ENCODE measurements around the gene SLK. TPM values are rescaled to one million over a fixed set of nuclear protein-coding genes. Genes with fewer than 3 reads are reported as not detected.
A peak's percentile ranks its signal among the peaks of the same experiment; 100 is the strongest.

Gene SLK
- total and polyA plus RNA-seq, 2 donors (not counting 3 experiments of a cell fraction or from before 2014, with no cell fraction given): 4.5 to 36.0 TPM

- POLR2A ChIA-PET: no interaction called here
- H3K36me3 ChIP-seq (ENCODE audit: control insufficient read depth in 2 of 2, extremely low read depth in 1 of 2, insufficient read depth in 2 of 2, low read length in 2 of 2): peaks cover 0 to 3% of the 10 kb centered on the region in 2 experiments
- H3K4me1 ChIP-seq (ENCODE audit: control insufficient read depth, extremely low read depth, insufficient read depth, low read length): peaks cover 16% of the 10 kb centered on the region
- DNase-seq (ENCODE audit: low read depth, low spot score) (no peak), FAIRE-seq (no peak)
- peak overlapping the region; percentile 7 for H3K27ac ChIP-seq (ENCODE audit: insufficient read depth, low read depth, low read length)
- H3K4me3 ChIP-seq (replicated peaks in 1 of 3; ENCODE audit: insufficient read depth in 1 of 3, low read depth in 1 of 3, low read length in 3 of 3): no peak overlapping the region
- peaks cover 50% of the 10 kb centered on the region for H3K79me2 ChIP-seq (ENCODE audit: control insufficient read depth, insufficient read depth, low read length)
- dilution Hi-C loops (cut with MboI; ENCODE audit: extremely low pct_ligation_motif_present, low sequenced_read_pairs): no loop called here
- H3K9me3 ChIP-seq (replicated peaks; ENCODE audit: control insufficient read depth, insufficient read depth, low read length): no peaks in the 10 kb centered on the region
- peaks cover 3% of the 10 kb centered on the region for H4K20me1 ChIP-seq (replicated peaks; ENCODE audit: control insufficient read depth, extremely low read depth, insufficient read depth, low read length)
- TF ChIP-seq JUN (IDR thresholded peaks at IDR 0.05; ENCODE audit: borderline replicate concordance, insufficient read depth, insufficient read length, low read depth): no peak
- TF ChIP-seq, protein P1, sequence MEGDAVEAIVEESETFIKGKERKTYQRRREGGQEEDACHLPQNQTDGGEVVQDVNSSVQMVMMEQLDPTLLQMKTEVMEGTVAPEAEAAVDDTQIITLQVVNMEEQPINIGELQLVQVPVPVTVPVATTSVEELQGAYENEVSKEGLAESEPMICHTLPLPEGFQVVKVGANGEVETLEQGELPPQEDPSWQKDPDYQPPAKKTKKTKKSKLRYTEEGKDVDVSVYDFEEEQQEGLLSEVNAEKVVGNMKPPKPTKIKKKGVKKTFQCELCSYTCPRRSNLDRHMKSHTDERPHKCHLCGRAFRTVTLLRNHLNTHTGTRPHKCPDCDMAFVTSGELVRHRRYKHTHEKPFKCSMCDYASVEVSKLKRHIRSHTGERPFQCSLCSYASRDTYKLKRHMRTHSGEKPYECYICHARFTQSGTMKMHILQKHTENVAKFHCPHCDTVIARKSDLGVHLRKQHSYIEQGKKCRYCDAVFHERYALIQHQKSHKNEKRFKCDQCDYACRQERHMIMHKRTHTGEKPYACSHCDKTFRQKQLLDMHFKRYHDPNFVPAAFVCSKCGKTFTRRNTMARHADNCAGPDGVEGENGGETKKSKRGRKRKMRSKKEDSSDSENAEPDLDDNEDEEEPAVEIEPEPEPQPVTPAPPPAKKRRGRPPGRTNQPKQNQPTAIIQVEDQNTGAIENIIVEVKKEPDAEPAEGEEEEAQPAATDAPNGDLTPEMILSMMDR (IDR thresholded peaks at IDR 0.05; ENCODE audit: extremely low read depth in 1 of 2, insufficient read depth in 1 of 2, low read depth in 1 of 2, low read length in 2 of 2): no peak
- no peak for TF ChIP-seq GATA2 (IDR thresholded peaks at IDR 0.05; ENCODE audit: insufficient read depth, insufficient read length, low read depth, low read length)
- TF ChIP-seq, protein P2, sequence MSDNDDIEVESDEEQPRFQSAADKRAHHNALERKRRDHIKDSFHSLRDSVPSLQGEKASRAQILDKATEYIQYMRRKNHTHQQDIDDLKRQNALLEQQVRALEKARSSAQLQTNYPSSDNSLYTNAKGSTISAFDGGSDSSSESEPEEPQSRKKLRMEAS (IDR thresholded peaks at IDR 0.05; ENCODE audit: insufficient read depth, insufficient read length): no peak
- TF ChIP-seq POLR2AphosphoS5 (IDR thresholded peaks at IDR 0.05; ENCODE audit: insufficient read depth, low read depth, low read length): no peak
- no peak for TF ChIP-seq EZH2 (IDR thresholded peaks at IDR 0.05; ENCODE audit: borderline replicate concordance, low read depth, low read length, severe bottlenecking)
- no peak for TF ChIP-seq FOS (IDR thresholded peaks at IDR 0.05; ENCODE audit: borderline replicate concordance, insufficient read depth, low read length)
- no peak overlapping the region for H3K9ac ChIP-seq (replicated peaks; ENCODE audit: extremely low read depth, insufficient read depth, low read length)
- H2AFZ ChIP-seq (ENCODE audit: low read depth, low read length): no peak overlapping the region
- no peak overlapping the region for H3K4me2 ChIP-seq (ENCODE audit: insufficient read depth, low read length)
- CTCF ChIA-PET: interaction anchor here (0.8 to 1.1 kb wide), 4 partner anchors 9 to 102 kb away, joined by 3 read pairs; no protein-coding TSS in a partner anchor
- intact Hi-C loops (cut with micrococcal nuclease): no loop called here
- H3K27me3 ChIP-seq (ENCODE audit: control insufficient read depth in 2 of 2, insufficient read depth in 2 of 2, low read length in 2 of 2): no peaks in the 10 kb centered on the region
- no peaks in the 10 kb centered on the region for H3K9me1 ChIP-seq (replicated peaks; ENCODE audit: control insufficient read depth, extremely low read depth, insufficient read depth, low read length)
- BruUV-seq (replicated peaks): no TSS peak
Observed at GRCh38 chr10:103990531-103990930, 23.6 kb downstream of the SLK start.

All from endothelial cell of umbilical vein (primary cell).